Measurements from ENCODE around the gene NUDT17.

DNA sequence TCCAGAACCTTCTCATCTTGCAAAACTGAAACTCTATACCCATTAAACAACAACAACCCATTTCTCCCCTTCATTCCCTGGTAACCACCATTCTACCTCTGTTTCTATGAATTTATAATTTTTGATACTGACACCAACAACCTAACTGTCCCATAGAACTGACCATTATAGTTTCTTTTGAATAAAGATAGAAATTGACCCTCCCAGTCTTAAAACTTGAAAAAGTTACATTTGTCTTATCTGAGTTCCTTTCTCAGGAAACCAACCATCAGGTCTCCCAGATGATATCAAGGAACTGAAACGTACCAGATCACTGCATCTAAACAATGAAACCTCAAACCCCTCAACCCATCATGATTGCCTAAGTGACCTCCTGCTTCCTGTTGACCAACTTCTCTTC, 48.7 kb upstream of the NUDT17 start:
- no peak for TF ChIP-seq SIN3A (IDR thresholded peaks at IDR 0.05; ENCODE audit: borderline replicate concordance, insufficient read depth, low read length)
- TF ChIP-seq, protein P1, sequence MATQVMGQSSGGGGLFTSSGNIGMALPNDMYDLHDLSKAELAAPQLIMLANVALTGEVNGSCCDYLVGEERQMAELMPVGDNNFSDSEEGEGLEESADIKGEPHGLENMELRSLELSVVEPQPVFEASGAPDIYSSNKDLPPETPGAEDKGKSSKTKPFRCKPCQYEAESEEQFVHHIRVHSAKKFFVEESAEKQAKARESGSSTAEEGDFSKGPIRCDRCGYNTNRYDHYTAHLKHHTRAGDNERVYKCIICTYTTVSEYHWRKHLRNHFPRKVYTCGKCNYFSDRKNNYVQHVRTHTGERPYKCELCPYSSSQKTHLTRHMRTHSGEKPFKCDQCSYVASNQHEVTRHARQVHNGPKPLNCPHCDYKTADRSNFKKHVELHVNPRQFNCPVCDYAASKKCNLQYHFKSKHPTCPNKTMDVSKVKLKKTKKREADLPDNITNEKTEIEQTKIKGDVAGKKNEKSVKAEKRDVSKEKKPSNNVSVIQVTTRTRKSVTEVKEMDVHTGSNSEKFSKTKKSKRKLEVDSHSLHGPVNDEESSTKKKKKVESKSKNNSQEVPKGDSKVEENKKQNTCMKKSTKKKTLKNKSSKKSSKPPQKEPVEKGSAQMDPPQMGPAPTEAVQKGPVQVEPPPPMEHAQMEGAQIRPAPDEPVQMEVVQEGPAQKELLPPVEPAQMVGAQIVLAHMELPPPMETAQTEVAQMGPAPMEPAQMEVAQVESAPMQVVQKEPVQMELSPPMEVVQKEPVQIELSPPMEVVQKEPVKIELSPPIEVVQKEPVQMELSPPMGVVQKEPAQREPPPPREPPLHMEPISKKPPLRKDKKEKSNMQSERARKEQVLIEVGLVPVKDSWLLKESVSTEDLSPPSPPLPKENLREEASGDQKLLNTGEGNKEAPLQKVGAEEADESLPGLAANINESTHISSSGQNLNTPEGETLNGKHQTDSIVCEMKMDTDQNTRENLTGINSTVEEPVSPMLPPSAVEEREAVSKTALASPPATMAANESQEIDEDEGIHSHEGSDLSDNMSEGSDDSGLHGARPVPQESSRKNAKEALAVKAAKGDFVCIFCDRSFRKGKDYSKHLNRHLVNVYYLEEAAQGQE (IDR thresholded peaks at IDR 0.05; ENCODE audit: insufficient read depth in 1 of 2, low read depth in 2 of 2, low read length in 2 of 2): no peak
